Hepatocyte (in vitro differentiated cells): Measurements from ENCODE around the gene NIM1K.
"Not testable (repeated sequence)": the region's sequence is repeated elsewhere in the genome, so short reads cannot be mapped to it uniquely, and the experiment has no call there.

ENCODE experiments used
- EZH2 ChIP-seq: fragments of 200-600 bp; sonication (generic); IDR thresholded peaks from 2 replicates; pipeline ENCODE4 v1.6.1; 2016; ENCODE audit warnings: antibody characterized with exemption, mild to moderate bottlenecking, borderline replicate concordance
- EZH2phosphoT487 ChIP-seq: fragments of 200-600 bp; sonication (generic); IDR thresholded peaks from one replicate; pipeline ENCODE4 v1.6.1; 2018; ENCODE audit warnings: antibody characterized with exemption, mild to moderate bottlenecking, low read depth, moderate library complexity; ENCODE audit not compliant: unreplicated experiment, severe bottlenecking
- TF ChIP-seq, protein P1 (sequence below): fragments of 200-600 bp; sonication (generic); IDR thresholded peaks from 2 replicates; pipeline ENCODE4 v1.5.1; 2016; ENCODE audit warnings: antibody characterized with exemption, mild to moderate bottlenecking; ENCODE audit not compliant: poor library complexity

- not testable (repeated sequence) for TF ChIP-seq EZH2, EZH2phosphoT487
- TF ChIP-seq, protein P1, sequence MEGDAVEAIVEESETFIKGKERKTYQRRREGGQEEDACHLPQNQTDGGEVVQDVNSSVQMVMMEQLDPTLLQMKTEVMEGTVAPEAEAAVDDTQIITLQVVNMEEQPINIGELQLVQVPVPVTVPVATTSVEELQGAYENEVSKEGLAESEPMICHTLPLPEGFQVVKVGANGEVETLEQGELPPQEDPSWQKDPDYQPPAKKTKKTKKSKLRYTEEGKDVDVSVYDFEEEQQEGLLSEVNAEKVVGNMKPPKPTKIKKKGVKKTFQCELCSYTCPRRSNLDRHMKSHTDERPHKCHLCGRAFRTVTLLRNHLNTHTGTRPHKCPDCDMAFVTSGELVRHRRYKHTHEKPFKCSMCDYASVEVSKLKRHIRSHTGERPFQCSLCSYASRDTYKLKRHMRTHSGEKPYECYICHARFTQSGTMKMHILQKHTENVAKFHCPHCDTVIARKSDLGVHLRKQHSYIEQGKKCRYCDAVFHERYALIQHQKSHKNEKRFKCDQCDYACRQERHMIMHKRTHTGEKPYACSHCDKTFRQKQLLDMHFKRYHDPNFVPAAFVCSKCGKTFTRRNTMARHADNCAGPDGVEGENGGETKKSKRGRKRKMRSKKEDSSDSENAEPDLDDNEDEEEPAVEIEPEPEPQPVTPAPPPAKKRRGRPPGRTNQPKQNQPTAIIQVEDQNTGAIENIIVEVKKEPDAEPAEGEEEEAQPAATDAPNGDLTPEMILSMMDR, result not testable (repeated sequence)
Measured at GRCh38 chr5:43201442-43201841, 9.4 kb downstream of the NIM1K start.
